ENCODE results near the gene GREB1L.
"Not testable (repeated sequence)": the region's sequence is repeated elsewhere in the genome, so short reads cannot be mapped to it uniquely, and the experiment has no call there.

The GREB1L gene

DNA sequence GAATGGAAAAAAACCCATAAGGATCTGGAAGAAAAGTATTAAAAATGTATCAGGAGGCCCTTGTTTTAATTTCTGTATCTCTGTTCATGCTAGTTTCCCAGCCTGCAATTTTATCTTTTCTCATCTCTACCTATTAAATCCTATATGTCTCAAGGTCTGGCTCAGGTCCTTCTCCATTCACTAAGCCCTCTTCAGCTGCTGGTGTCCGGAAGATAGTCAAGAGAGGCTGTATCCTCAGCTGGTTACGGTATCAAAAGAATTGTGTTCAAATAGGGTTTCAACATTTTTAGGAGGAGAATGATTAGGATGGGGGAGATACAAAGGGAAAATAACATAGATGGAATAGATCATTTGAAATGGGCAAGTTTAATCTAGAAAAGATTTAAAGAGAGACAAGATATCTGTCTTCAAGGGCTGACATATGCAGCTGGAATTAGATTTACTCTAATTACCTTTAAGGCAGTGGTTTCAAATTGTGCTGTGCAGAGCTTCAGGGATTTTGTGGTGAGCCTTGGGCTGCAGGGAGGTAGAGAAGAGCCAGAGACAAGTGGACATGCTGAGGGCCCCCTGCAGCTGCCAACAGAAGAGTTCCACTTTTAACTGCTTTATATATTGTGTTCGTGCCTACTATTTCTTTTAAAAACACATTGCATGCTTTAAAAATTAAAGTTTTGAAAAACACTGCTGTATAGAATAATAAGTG, 24.1 kb downstream of the GREB1L start:
- no peak for DNase-seq

DNA sequence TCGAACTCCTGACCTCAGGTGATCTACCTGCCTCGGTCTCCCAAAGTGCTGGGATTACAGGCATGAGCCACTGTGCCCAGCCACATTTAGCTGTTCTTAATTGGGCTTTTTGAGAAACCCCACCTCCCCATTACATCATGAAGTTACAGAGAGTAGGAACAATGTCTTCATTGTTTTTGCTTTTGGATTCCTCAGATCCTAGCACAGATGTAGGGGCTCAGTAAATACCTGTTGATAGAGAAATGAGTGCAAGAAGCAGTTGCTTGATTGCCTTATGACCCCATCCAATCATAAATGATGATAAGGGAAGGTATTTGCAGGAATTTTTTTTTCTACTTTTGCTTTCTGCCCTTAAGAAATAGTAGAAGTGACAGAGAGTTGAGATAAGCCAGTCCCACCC, 25.4 kb downstream of the GREB1L start:
- DNase-seq, result no peak

DNA sequence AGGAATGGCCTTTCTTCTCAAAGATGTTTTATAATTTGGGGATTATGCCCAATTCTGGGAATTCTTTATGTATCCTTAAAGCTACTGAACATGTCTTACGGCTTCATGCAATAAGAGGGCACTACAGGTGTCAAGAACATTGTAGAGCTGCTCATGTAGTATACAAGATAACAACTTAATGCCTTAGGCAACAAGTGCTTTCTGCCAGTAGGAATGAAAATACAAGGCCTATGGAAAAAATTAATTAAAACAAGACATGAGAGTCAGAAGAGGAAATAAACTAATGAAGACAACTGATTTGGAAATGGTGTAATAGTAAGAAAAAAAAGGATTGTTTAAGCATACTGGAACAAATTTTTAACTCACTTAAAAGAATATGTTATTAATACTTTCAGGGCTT, 27.3 kb downstream of the GREB1L start:
- no peak for DNase-seq

DNA sequence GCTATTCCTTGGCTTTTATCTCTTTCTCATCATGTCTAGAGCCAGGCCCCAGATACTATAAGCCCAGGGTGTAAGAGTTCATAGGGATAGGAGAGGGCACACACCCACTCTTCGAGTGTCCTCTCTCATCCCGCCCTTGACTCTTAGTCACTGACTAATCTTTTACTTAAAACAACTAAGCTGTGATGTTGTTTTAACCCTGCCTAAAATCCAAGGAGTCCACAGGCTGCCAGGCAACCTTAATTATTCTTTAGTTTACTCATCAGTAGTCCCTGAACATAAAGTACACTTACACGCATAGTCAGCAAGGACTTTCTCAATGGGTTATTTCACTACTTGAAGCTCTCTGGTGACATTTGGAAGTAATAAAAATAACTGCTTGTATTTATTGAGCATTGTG, 28.4 kb downstream of the GREB1L start:
- DNase-seq, result no peak

DNA sequence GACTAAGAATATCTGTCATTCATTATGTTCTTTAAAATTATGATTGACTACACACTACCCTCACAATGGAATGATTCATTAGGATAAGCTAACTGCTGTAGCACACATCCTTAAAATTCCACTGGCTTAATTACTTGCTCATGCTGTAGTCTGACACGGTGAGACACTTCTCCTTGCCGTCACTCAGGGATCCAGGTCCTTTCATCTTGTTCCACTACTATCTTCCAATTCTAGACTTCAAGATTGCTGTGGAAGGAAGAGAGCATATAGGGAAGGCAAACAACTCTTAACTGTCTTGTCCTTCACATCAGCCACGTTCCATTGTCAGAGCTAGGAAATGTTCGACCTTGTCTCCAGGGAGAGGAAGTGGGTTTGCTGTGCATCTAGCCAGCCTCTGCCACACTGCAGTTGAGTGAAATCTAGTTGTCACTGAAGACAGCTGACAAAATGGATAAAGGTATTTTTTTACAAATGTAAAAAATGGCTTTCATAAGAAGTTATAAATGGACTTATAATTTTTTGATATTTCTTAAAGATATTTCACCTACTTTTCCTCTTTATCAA, 30.1 kb downstream of the GREB1L start:
- DNase-seq, result no peak

DNA sequence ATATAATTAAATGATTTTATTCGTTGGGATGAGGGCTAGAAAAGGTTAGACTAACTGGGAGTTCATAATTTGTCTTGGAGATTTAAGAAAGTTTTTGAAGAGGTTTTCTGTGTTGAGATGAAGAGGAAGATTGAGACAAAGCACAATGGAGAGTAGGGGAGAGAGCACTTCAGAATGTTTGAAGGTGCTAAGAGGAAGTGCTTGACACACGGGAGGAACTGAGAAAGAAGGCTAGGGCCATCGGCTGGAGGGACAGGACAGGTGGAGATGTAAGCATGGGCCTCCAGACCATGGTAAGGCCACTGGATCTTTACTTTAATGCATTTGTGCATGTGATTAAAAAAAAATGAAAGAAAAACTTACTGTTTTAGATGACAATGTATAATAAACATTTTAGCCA, 31.5 kb downstream of the GREB1L start:
- DNase-seq, result no peak

DNA sequence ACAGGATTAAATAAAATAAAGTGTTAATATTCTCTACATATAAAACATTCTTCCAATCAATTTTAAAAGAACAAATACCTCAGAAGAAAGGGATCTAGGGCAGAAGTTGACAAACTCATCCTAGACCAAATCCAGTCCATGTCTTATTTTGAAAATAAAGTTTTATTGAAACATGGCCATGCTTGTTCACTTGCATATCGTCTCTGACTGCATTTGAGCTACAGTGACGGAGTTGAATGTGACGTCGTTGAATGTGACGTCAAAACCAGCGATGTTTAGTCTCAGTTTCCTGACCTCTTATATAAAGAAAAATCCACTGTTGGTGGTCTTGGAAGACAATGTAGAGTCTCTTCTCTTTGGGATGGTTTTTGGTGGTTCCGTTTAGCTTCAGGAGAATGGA, 33.6 kb downstream of the GREB1L start:
- no peak for DNase-seq

DNA sequence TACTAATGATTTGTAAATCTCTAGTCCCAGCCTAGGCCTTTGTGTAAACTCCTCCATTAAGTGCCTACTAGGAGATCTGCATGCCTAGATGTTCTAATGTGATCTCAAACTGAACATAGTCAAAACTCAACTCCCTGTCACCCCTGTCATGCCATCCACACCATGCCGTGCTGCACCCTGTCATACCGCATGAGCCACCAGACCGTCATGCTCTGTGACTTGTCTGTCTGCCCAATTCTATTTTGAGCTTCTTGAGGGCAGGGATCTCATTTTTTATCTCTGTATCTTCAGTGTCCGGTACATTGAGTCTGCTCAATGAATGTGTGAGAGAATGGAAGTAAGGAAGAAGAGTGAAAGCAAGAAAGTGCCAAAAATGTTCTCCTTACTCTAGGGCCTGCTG, 35.5 kb downstream of the GREB1L start:
- DNase-seq, result no peak

DNA sequence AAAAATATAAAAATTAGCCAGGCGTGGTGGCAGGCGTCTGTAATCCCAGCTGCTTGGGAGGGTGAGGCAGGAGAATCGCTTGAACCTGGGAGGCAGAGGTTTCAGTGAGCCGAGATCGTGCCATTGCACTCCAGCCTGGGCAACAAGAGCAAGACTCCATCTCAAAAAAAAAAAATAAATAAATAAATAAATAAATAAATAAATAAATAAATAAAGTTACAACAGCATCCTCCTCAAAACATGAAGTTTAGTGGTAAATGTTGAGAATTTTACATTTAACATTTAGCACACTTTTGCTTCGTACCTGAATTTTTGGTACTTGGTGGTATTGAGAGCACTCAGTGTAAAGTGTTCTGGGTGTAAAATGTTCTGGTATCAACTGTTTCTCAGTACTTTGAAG, 36.2 kb downstream of the GREB1L start:
- not testable (repeated sequence) for DNase-seq

DNA sequence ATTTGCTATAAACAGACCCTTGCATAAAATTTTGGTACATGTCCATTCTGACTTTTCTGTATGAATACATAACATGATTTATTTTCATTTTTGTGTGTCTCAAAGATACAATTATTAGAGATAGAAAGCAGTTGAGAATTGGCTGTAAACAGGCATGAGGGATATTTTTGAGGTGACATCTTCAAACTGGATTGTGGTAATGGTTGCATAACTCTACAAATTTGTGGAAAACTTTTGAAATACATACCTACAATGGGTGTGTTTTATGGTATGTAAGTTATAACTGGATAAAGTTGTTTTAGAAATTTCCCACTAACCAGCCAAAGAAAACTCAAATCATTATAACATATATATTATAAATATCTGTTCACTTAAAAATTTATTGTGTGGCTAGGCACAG, 39.6 kb downstream of the GREB1L start:
- no peak for DNase-seq

DNA sequence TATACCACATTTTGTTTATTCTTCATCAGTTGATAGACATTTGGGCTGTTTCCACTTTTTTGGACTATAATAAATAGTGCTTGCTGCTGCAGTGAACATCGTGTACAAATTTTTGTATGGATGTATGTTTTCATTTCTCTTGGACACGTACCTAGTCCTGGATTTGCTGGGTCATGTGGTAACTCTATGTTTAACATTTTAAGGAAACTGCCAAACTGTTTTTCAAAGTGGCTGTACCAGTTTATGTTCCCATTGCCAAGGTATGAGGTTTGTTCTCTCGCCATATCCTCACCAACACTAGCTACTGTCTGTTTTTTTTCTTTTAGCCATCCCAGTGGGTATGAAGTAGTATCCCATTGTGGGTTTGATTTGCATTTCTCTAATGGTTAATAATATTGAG, 42.5 kb downstream of the GREB1L start:
- DNase-seq, result no peak

DNA sequence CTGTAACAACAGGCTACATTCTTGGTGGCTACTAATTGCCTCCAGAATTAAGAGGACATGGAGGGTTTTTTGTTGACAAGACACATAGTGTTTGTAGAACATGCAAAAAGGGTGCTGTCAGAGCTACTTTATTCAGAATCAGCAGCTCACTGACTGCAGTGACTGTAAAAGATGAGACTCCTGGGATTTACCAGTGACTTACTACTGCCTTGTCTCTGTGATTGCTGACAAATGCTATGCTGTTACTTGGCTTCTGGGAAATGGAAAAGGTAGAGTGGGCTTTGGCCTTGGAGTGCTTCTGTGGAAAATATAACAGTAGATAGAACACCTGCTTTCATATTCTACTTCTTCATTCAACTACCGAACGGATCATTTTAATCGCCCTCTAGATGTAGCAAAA, 47.8 kb downstream of the GREB1L start:
- no peak for DNase-seq

DNA sequence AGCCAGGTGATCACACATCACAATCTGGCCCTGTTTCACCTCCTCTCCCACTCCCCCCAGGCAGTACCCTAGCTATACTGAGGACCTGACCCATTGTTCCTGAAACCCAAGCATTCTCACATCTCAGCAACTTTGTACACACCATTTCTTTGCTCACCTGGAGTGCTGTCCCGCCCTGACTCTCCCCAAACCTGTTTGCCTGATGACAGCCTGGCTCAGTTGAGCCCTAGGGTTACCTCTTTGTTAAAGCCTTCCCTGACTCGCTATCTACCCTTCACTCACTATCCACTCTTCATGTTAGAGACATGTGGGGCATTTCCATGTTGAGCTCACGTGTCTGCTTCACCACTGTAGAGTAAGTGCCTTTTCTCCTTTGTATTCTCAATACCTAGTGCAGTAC, 49.1 kb downstream of the GREB1L start:
- DNase-seq, result no peak

DNA sequence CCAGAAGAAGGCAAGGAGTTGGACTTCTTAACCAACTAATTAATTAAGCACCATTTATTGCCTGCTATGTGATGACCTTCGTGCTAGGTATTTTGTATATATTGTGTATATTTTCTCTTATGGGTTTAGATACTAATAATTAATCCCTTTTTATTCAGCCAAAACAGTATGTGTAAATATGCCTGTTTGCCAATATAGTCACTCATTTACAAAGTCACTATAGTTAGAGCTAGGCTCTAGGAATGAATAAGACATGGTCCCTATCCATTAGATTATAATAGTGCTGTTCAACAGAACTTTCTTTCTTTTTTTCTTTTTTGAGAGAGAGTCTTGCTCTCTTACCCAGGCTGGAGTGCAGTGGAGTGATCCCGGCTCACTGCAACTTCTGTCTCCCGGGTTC, 51.4 kb downstream of the GREB1L start:
- DNase-seq, result no peak

DNA sequence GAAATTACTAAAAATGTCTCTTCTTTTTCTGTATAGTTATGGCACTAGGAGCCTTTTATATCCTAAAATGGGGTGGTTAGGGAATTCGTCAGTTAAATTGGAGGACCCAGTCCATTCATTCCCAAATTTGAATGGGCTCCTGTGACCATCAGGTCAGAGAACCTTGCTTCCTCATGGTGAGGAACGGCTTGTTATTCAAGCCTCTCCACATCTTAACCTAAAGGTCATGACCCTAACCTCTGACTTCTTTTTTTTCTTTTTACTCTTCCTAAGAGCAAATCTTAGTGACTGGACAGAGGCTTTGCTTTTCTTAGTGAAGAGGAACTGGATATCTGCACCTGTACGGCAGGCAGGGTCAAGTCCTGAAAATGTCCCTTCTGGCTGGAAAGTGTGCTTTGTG, 53.1 kb downstream of the GREB1L start:
- no peak for DNase-seq

DNA sequence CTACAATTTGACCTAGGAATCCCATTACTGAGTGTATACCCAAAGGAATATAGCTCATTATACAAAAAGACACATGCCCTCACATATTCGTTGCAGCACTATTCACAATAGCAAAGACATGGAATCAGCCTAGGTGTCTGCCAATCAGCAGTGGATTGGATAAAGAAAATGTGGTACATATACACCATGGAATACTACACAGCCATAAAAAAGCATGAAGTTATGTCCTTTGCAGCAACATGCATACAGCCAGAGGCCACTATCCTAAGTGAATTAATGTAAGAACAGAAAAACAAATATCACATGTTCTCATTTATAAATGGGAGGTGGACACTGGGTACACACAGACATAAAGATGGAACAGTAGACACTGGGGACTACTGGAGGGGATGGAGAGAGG, 54.0 kb downstream of the GREB1L start:
- DNase-seq, result no peak

DNA sequence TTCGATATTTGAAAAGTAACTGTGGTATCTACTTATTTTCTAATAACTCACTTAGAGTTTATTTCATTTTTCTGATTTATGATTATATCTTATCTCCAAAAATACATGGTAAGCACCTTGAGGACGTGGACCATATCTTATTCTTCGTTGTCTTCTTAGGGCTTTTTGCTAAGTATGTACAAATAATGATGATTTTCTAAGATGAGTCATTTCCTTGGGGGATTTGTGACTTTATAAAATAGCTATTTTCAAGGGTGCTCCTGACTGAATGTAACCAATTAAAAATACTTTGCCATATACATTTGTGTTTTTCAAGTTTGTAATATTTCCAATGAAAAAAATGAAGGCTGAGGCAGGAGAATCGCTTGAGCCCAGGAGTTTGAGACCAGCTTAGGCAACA, 56.3 kb downstream of the GREB1L start:
- no peak for DNase-seq

DNA sequence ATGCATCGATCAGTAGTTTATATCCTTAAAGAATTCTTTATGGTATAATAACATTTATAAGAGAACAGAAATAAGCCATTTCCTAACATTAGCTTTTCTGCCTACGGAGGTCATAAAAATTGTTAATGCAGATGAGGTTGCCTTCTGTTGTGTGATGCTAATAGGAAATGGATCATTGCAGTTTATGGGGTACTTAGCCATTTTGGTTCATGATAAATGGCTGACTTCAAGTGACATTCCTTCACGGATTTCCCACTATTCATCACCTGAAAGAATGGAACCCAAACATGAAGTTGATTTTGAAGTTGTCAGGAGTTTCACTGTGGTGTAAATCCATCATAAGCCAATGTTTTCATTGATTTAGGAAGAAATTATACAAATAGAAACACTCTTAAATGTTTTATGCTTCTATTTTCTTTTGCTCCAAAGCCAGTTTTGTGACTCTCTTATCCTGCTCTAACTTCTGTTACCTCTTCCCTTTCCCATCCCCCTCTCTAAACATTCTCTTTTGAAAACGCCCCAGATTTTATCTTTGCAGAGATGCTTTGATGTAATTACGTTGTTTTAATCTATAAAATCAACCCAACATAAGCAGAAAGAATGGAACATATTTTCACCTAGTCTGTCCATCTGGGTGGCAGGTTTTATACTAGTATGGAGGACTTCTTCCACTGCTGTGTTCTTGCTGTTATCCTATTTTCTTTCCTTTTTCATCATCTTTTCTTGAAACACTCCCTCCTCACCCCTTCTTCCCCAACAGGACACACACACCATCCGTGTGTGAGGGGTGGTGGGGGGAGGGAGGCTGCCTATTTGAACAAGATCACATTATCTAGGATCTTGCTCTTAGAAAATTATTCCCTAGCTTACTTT, 58.2 kb downstream of the GREB1L start:
- no peak for DNase-seq

DNA sequence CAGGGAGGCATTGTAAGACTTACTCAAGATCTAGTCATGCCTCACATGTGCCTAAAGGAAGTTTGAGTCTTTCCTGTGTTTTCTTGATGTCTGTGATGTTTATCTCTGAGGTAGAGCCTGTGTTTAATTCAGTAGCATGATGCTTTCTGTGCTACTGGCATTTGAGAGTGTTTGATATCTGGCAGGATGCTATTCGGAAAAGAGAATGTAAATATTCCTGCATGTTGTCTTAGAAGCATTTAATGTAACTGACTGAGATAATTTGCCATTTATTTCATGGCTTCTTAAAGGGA, 58.8 kb downstream of the GREB1L start:
- no peak for DNase-seq

DNA sequence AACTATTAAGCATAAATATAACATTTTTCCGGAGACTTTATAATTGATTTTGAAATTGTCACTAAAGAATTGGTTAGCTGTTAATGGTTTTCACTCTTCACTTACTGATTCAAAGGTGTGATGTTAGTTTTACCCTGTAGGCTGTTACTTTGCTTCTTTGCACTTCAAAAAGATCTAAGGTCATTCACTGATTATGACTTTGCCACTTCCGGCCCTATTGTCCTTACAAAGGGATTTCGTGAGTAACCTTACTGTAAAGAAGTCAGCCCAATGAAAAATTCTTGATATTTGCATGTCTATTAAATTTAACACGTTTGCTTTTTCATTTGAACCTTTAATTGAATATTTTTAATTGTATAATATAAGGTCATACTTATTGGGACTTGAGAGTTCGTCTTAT, 61.4 kb downstream of the GREB1L start:
- no peak for DNase-seq

DNA sequence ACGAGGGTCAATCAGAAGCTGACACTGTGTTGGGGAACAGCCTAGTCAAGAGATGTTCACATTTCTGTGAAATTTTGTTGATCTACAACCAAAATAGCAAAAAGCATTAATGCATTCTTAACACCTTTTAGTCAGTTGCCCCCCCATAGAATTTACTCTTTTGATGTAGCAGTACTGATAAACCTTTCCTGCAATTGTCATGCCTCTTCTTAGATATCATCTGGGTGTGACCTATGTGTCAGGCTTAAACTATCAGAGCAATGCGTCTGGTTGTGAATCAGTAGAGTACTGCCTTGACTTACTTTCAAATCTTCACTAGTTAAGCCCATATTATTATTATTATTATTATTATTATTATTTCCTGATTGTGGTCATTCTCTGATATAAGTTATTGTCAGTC, 61.9 kb downstream of the GREB1L start:
- DNase-seq, result no peak

DNA sequence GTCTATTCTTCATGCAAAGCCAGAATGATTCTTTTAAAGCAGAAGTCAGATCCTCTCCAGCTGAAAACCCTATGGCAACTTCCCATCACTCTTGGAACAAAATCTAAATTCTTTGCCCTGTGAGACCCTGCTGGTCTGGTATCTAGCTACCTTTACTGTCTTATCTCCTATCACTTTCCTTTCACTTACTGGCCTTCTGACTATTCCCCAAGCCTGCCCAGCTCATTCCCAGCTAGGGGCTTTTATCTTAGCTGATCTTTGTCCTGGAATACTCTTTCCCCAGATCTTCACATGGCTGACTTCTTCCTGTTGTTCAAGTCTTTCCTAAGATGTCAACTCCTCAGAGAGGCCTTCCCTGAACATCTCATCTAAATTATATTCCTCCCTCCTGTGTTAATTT, 63.6 kb downstream of the GREB1L start:
- DNase-seq, result no peak

DNA sequence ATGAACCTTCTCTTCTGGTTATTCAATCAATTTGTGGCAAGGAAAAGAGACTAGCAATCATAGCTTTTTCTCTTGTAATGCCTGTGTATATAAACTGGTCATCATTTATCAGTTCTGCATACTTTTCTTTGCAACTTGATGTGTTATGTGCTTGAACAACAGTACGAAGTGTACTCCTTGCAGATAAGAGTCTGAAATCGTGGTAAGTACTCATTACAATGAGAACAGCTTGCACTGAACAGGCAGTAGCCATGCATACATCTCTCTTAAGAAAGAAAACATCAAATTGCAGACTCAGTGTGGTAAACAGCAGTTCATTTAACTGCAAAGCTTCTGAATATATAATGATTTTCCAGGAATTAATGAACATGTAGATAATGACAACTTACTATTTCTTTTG, 64.3 kb downstream of the GREB1L start:
- no peak for DNase-seq

DNA sequence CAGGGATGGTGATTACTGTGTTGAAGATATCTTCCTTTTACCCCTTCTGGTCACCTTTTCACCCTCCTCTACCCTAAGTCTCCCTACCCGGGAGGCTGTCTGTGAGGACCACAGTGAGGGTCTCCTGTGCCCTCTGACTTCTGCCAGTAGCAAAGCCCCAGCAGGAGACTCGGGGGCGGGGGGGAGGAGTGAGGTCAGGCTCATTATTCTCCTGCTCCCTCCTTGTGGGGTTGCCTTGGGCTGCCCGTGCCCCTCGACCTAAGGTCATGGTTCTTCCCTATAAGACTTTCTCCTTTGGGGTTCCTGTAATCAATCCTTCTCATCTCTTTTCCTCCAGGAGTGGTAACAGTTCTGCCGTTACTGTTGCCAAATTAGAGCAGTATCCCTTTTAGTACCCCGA, 65.5 kb downstream of the GREB1L start:
- DNase-seq, result no peak

DNA sequence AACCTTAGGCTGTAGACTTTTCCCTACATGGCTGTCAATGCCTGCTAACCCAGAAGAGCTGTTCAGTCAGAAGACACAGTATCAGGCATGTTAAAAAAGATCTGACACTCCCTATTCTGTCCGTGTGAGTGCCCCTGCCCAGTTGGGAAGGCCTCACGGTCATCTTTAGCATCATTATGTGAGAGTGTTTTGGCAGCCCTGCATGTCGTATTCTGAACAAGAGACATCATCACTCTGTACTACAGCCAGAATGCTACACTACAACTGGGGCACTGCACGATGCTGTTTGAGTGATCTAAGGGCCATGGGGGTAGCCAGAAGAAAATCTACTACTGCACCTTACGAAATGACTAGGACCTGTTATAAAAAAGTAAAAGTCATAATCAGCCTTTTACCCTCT, 67.2 kb downstream of the GREB1L start:
- no peak for DNase-seq
